ENCODE measurements around the gene ARL3.

DNA sequence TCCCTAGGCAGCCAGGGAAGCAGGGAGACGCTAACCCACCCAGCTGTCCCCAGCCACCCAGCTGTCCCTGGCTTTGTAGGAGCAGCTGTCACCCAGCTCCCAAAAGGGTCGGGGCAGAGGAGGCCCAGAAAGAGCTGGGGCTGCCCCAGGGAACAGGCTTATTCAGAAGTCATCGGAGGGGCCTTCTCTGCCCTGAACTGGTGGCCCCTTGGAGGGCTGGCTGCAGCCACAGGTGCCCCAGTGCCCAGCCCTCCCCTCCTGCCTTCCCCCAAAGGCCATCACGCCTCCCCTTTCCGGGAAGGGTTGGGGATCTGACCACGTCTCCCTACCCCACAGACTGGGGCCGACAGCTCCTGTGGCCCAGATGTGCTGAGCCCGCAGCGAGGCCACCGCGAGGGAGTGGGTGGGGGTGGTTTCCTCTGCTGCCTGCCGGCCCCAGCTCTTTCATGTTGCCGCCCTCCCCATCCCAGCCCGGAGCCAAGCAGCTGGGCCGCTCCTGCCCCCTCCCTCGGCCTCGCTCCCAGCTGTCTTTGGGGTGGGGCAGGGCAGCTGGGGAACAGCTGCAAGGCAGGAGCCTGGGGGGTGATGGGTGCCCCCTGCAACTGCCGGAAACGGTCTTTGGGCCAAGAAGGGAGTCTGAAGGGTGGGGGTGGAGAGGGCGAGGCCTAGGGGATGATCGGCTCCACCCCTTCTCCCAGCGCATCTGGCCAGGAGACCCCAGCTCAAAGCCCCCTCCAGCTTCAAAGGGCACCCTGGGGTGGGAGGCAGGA, 53.1 kb downstream of the ARL3 start:
- TF ChIP-seq POLR2A (IDR thresholded peaks at IDR 0.05; ENCODE audit: low read length), result no peak
- TF ChIP-seq GATA1 (IDR thresholded peaks at IDR 0.05; ENCODE audit: low read depth, low read length), result no peak

Measured in erythroblast (primary cell).